ENCODE results near the gene CDC42SE2.

The CDC42SE2 gene

GRCh38 chr5:131413605-131414559 is 150.0 kb downstream of the CDC42SE2 start:
- 0 out of 2 replicates have a peak overlapping the region, but pooled peaks have one; percentile 27 for H3K4me3 ChIP-seq (ENCODE audit: low read length)
- no peaks in the 10 kb centered on the region for H3K9me3 ChIP-seq (ENCODE audit: insufficient read depth, low read length)
- H3K79me2 ChIP-seq (ENCODE audit: low read length) = peaks cover 8% of the 10 kb centered on the region
- no peak for TF ChIP-seq EZH2phosphoT487 (IDR thresholded peaks at IDR 0.05; ENCODE audit: low read depth)
- TF ChIP-seq CTCF (IDR thresholded peaks at IDR 0.05; ENCODE audit: low read depth, low read length) = no peak
- H4K20me1 ChIP-seq (ENCODE audit: insufficient read depth, low read length) = no peaks in the 10 kb centered on the region
- peak overlapping the region; percentile 44 for H3K4me2 ChIP-seq (ENCODE audit: low read length)
- H3K9ac ChIP-seq (ENCODE audit: low read length) = no peak overlapping the region; the same call in 1 of the 2 replicates
- peaks cover 32% of the 10 kb centered on the region for H3K4me1 ChIP-seq (ENCODE audit: low read length)
- peak overlapping the region; percentile 44 for H3K27ac ChIP-seq (ENCODE audit: low read length)
- no peak overlapping the region for H2AFZ ChIP-seq (ENCODE audit: low read depth, low read length)
- peaks cover 10% of the 10 kb centered on the region for H3K36me3 ChIP-seq (replicated peaks; ENCODE audit: low read depth, low read length)
- no peaks in the 10 kb centered on the region for H3K27me3 ChIP-seq (ENCODE audit: low read depth, low read length)

GRCh38 chr5:131416729-131417128 is 152.9 kb downstream of the CDC42SE2 start:
- TF ChIP-seq CTCF (IDR thresholded peaks at IDR 0.05; ENCODE audit: low read depth, low read length) (no peak), EZH2phosphoT487 (IDR thresholded peaks at IDR 0.05; ENCODE audit: low read depth) (no peak)
- Histone ChIP-seq H3K27ac (ENCODE audit: low read length) (peak overlapping the region; percentile 49), H3K79me2 (ENCODE audit: low read length) (peaks cover 8% of the 10 kb centered on the region), H3K9me3 (ENCODE audit: insufficient read depth, low read length) (no peaks in the 10 kb centered on the region), H3K27me3 (ENCODE audit: low read depth, low read length) (no peaks in the 10 kb centered on the region), H3K9ac (ENCODE audit: low read length) (no peak overlapping the region; the same call in 1 of the 2 replicates), H2AFZ (ENCODE audit: low read depth, low read length) (no peak overlapping the region), H3K36me3 (replicated peaks; ENCODE audit: low read depth, low read length) (peaks cover 10% of the 10 kb centered on the region), H4K20me1 (ENCODE audit: insufficient read depth, low read length) (no peaks in the 10 kb centered on the region), H3K4me2 (ENCODE audit: low read length) (peak overlapping the region; percentile 60), H3K4me1 (ENCODE audit: low read length) (peaks cover 32% of the 10 kb centered on the region), H3K4me3 (ENCODE audit: low read length) (peak overlapping the region; percentile 34)

- H3K36me3 ChIP-seq (replicated peaks; ENCODE audit: low read depth, low read length) = peaks cover 10% of the 10 kb centered on the region
- H4K20me1 ChIP-seq (ENCODE audit: insufficient read depth, low read length) = no peaks in the 10 kb centered on the region
- H3K4me1 ChIP-seq (ENCODE audit: low read length) = peaks cover 32% of the 10 kb centered on the region
- peak overlapping the region; percentile 49 for H3K27ac ChIP-seq (ENCODE audit: low read length)
- no peak overlapping the region; the same call in 1 of the 2 replicates for H3K9ac ChIP-seq (ENCODE audit: low read length)
- no peaks in the 10 kb centered on the region for H3K27me3 ChIP-seq (ENCODE audit: low read depth, low read length)
- H3K4me3 ChIP-seq (ENCODE audit: low read length) = peak overlapping the region; percentile 34
- no peaks in the 10 kb centered on the region for H3K9me3 ChIP-seq (ENCODE audit: insufficient read depth, low read length)
- peak; percentile 72 for TF ChIP-seq CTCF (IDR thresholded peaks at IDR 0.05; ENCODE audit: low read depth, low read length)
- no peak for TF ChIP-seq EZH2phosphoT487 (IDR thresholded peaks at IDR 0.05; ENCODE audit: low read depth)
- H3K79me2 ChIP-seq (ENCODE audit: low read length) = peaks cover 8% of the 10 kb centered on the region
- H2AFZ ChIP-seq (ENCODE audit: low read depth, low read length) = no peak overlapping the region
- H3K4me2 ChIP-seq (ENCODE audit: low read length) = peak overlapping the region; percentile 60
These were observed 153.5 kb downstream of the CDC42SE2 start for GRCh38 chr5:131417240-131417869.

GRCh38 chr5:131418846-131419245 is 155.0 kb downstream of the CDC42SE2 start:
- Histone ChIP-seq H3K9me3 (ENCODE audit: insufficient read depth, low read length) (no peaks in the 10 kb centered on the region), H3K79me2 (ENCODE audit: low read length) (peaks cover 3% of the 10 kb centered on the region), H3K4me2 (ENCODE audit: low read length) (no peak overlapping the region), H2AFZ (ENCODE audit: low read depth, low read length) (no peak overlapping the region), H4K20me1 (ENCODE audit: insufficient read depth, low read length) (no peaks in the 10 kb centered on the region), H3K9ac (ENCODE audit: low read length) (no peak overlapping the region), H3K27me3 (ENCODE audit: low read depth, low read length) (no peaks in the 10 kb centered on the region), H3K36me3 (replicated peaks; ENCODE audit: low read depth, low read length) (peaks cover 10% of the 10 kb centered on the region), H3K4me1 (ENCODE audit: low read length) (peaks cover 26% of the 10 kb centered on the region), H3K4me3 (ENCODE audit: low read length) (no peak overlapping the region), H3K27ac (ENCODE audit: low read length) (no peak overlapping the region)
- TF ChIP-seq CTCF (IDR thresholded peaks at IDR 0.05; ENCODE audit: low read depth, low read length) = no peak
- no peak for TF ChIP-seq EZH2phosphoT487 (IDR thresholded peaks at IDR 0.05; ENCODE audit: low read depth)
